Right renal cortex interstitium (tissue), 3 donors: ENCODE results near the gene FLNC. TPM values are rescaled to one million over a fixed set of nuclear protein-coding genes. Genes with fewer than 3 reads are reported as not detected.

Experiments used
- DNase-seq, 3 donors: peaks; one replicate each; pipeline ENCODE4 v3.0.0-alpha.2; 2013; ENCODE audit warnings: low read depth in 3 of 3, low spot score in 2 of 3
- polyA plus RNA-seq, 3 donors: library from polyadenylated mRNA; unstranded; fragments of 120-200 nt; gene quantifications; one replicate each; pipeline ENCODE4 v1.2.1, GENCODE V29; 2013; ENCODE audit not compliant: insufficient read length in 3 of 3

The FLNC gene
- polyA plus RNA-seq, 3 donors: 10.8 to 14.9 (median 10.9) TPM

GRCh38 chr7:128831178-128831993 is 1.2 kb downstream of the FLNC start:
- no peak for DNase-seq

GRCh38 chr7:128831994-128832879 is 2.0 kb downstream of the FLNC start:
- DNase-seq: no peak

GRCh38 chr7:128832880-128833147 is 2.6 kb downstream of the FLNC start:
- DNase-seq: no peak

GRCh38 chr7:128833148-128833945 is 3.1 kb downstream of the FLNC start:
- DNase-seq: no peak

- DNase-seq: no peak
Observed at GRCh38 chr7:128833946-128834325, 3.7 kb downstream of the FLNC start.

- no peak for DNase-seq
Observed at GRCh38 chr7:128835231-128835751, 5.1 kb downstream of the FLNC start.

GRCh38 chr7:128835790-128836641 is 5.8 kb downstream of the FLNC start:
- DNase-seq: no peak

- DNase-seq: no peak
Observed at GRCh38 chr7:128836729-128837348, 6.6 kb downstream of the FLNC start.

- no peak for DNase-seq
Observed at GRCh38 chr7:128837521-128837921, 7.3 kb downstream of the FLNC start.

GRCh38 chr7:128838109-128838779 is 8.0 kb downstream of the FLNC start:
- no peak for DNase-seq

- DNase-seq: no peak
Observed at GRCh38 chr7:128838981-128839731, 8.9 kb downstream of the FLNC start.

- no peak for DNase-seq
Observed at GRCh38 chr7:128839751-128840177, 9.6 kb downstream of the FLNC start.

GRCh38 chr7:128840326-128841170 is 10.3 kb downstream of the FLNC start:
- no peak for DNase-seq

GRCh38 chr7:128841171-128841690 is 11.0 kb downstream of the FLNC start:
- DNase-seq: no peak

- DNase-seq: no peak
Observed at GRCh38 chr7:128841921-128842673, 11.9 kb downstream of the FLNC start.
